Fibroblast of the aortic adventitia (primary cell): ENCODE results near the gene FERMT1. TPM values are rescaled to one million over a fixed set of nuclear protein-coding genes. Genes with fewer than 3 reads are reported as not detected.
"Not testable (repeated sequence)": the region's sequence is repeated elsewhere in the genome, so short reads cannot be mapped to it uniquely, and the experiment has no call there.

Experiments used
- DNase-seq: peaks from one replicate; pipeline ENCODE4 v3.0.0-alpha.2; 2010; ENCODE audit warnings: low read depth
- H3K4me3 ChIP-seq: 2 replicates; pipeline ENCODE4 v1.5.1; 2011; ENCODE audit warnings: low read depth, mild to moderate bottlenecking, control low read depth, low read length, moderate library complexity
- CTCF ChIP-seq: IDR thresholded peaks from 2 replicates; pipeline ENCODE4 v1.5.1; 2011; ENCODE audit warnings: mild to moderate bottlenecking, low read length, control low read depth, inconsistent platforms; ENCODE audit not compliant: insufficient read depth
- total RNA-seq: library from RNA; depleted of rRNA; stranded (reverse); fragments of >200 nt; gene quantifications from 2 replicates; pipeline ENCODE4 v1.2.3, GENCODE V29; 2012; ENCODE audit warnings: low replicate concordance

FERMT1 gene
- total RNA-seq, 1 donor = 8.8 TPM

GRCh38 chr20:6037082-6037481 is 85.7 kb downstream of the FERMT1 start:
- H3K4me3 ChIP-seq = no peak overlapping the region
- TF ChIP-seq CTCF = no peak
- DNase-seq = no peak

- no peak for DNase-seq
- no peak overlapping the region for H3K4me3 ChIP-seq
- TF ChIP-seq CTCF = no peak
These were observed 86.6 kb downstream of the FERMT1 start for GRCh38 chr20:6036213-6036612.

GRCh38 chr20:6034134-6034969 is 88.5 kb downstream of the FERMT1 start:
- peak; percentile 55 for DNase-seq
- H3K4me3 ChIP-seq = no peak overlapping the region
- no peak for TF ChIP-seq CTCF

- DNase-seq, H3K4me3 ChIP-seq: not testable (repeated sequence)
These were observed 89.9 kb downstream of the FERMT1 start for GRCh38 chr20:6032907-6033306.

- TF ChIP-seq CTCF = no peak
- DNase-seq = no peak
- no peak overlapping the region for H3K4me3 ChIP-seq
These were observed 92.3 kb downstream of the FERMT1 start for GRCh38 chr20:6030453-6031080.

GRCh38 chr20:6029538-6029937 is 93.3 kb downstream of the FERMT1 start:
- no peak for TF ChIP-seq CTCF
- no peak overlapping the region for H3K4me3 ChIP-seq
- DNase-seq = no peak

- no peak for TF ChIP-seq CTCF
- no peak overlapping the region for H3K4me3 ChIP-seq
- no peak for DNase-seq
These were observed 94.0 kb downstream of the FERMT1 start for GRCh38 chr20:6028818-6029217.
